ENCODE data around the gene TEX14.

DNA sequence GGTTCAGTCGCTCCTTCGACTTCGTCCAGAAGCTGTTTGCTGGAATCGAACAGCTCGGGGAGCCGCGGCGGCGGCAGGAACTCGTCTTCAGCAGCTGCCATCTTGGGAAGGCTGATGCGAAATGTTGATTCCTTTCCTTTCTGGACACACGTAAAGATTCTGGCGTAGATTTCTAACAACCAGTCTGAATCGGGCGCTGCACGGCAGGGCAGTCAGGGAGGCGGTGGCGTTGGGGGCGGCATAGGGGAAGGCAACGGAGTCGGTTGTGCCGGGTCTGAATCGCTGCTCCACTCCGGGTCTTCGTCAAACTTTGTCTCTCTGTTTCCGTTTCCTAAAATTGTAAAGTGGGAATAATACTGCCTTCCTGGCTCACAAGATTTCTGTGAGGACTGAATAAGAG lies 30.3 kb downstream of the TEX14 start:
- TF ChIP-seq, protein P1, sequence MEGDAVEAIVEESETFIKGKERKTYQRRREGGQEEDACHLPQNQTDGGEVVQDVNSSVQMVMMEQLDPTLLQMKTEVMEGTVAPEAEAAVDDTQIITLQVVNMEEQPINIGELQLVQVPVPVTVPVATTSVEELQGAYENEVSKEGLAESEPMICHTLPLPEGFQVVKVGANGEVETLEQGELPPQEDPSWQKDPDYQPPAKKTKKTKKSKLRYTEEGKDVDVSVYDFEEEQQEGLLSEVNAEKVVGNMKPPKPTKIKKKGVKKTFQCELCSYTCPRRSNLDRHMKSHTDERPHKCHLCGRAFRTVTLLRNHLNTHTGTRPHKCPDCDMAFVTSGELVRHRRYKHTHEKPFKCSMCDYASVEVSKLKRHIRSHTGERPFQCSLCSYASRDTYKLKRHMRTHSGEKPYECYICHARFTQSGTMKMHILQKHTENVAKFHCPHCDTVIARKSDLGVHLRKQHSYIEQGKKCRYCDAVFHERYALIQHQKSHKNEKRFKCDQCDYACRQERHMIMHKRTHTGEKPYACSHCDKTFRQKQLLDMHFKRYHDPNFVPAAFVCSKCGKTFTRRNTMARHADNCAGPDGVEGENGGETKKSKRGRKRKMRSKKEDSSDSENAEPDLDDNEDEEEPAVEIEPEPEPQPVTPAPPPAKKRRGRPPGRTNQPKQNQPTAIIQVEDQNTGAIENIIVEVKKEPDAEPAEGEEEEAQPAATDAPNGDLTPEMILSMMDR (IDR thresholded peaks at IDR 0.05 in 2 of 3, conservative IDR thresholded peaks at IDR 0.05 in 1 of 3; ENCODE audit: control insufficient read depth in 2 of 3, extremely low read depth in 1 of 3, insufficient read depth in 1 of 3, low read depth in 3 of 3, low read length in 3 of 3) = no peak
- no peak for TF ChIP-seq CEBPB (IDR thresholded peaks at IDR 0.05; ENCODE audit: borderline replicate concordance in 1 of 2, low read depth in 2 of 2, low read length in 2 of 2)
- no peak for TF ChIP-seq POLR2AphosphoS5 (IDR thresholded peaks at IDR 0.05; ENCODE audit: low read length)
- no peak for TF ChIP-seq RFX5 (IDR thresholded peaks at IDR 0.05; ENCODE audit: low read depth, low read length)
- TF ChIP-seq RCOR1 (conservative IDR thresholded peaks at IDR 0.05; ENCODE audit: low read depth, low read length) = no peak
- no peak for TF ChIP-seq ZBED1 (IDR thresholded peaks at IDR 0.05; ENCODE audit: borderline replicate concordance)
- TF ChIP-seq, protein P2, sequence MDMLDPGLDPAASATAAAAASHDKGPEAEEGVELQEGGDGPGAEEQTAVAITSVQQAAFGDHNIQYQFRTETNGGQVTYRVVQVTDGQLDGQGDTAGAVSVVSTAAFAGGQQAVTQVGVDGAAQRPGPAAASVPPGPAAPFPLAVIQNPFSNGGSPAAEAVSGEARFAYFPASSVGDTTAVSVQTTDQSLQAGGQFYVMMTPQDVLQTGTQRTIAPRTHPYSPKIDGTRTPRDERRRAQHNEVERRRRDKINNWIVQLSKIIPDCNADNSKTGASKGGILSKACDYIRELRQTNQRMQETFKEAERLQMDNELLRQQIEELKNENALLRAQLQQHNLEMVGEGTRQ (IDR thresholded peaks at IDR 0.05; ENCODE audit: borderline replicate concordance, low read depth, low read length) = no peak
- no peak for TF ChIP-seq TAF1 (IDR thresholded peaks at IDR 0.05; ENCODE audit: borderline replicate concordance, low read depth, low read length)
- TF ChIP-seq, protein P3, sequence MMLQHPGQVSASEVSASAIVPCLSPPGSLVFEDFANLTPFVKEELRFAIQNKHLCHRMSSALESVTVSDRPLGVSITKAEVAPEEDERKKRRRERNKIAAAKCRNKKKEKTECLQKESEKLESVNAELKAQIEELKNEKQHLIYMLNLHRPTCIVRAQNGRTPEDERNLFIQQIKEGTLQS (IDR thresholded peaks at IDR 0.05; ENCODE audit: borderline replicate concordance, extremely low read depth, low read depth, low read length) = no peak
- TF ChIP-seq POLR2A (IDR thresholded peaks at IDR 0.05; ENCODE audit: low read depth, low read length) = no peak
- no peak for TF ChIP-seq ZNF217 (IDR thresholded peaks at IDR 0.05)
- TF ChIP-seq SUPT20H (IDR thresholded peaks at IDR 0.05; ENCODE audit: borderline replicate concordance, control insufficient read depth, low read depth, low read length) = no peak
- TF ChIP-seq, protein P4, sequence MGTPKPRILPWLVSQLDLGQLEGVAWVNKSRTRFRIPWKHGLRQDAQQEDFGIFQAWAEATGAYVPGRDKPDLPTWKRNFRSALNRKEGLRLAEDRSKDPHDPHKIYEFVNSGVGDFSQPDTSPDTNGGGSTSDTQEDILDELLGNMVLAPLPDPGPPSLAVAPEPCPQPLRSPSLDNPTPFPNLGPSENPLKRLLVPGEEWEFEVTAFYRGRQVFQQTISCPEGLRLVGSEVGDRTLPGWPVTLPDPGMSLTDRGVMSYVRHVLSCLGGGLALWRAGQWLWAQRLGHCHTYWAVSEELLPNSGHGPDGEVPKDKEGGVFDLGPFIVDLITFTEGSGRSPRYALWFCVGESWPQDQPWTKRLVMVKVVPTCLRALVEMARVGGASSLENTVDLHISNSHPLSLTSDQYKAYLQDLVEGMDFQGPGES (IDR thresholded peaks at IDR 0.05) = no peak

Measured in GM12878 (cell line).